Measurements from ENCODE around the gene LAGE3. TPM values are rescaled to one million over a fixed set of nuclear protein-coding genes. Genes with fewer than 3 reads are reported as not detected.

LAGE3 gene
- total RNA-seq, 1 donor from 2014 or later: 8.8 TPM

GRCh38 chrX:154448484-154448883 is 30.6 kb downstream of the LAGE3 start:
- no peak for DNase-seq
- no peak for TF ChIP-seq CTCF (IDR thresholded peaks at IDR 0.05; ENCODE audit: partially characterized antibody, unreplicated experiment)
- Mint-ChIP-seq H3K27me3 (ENCODE audit: unreplicated experiment) (no peaks in the 10 kb centered on the region), H3K4me1 (ENCODE audit: low read depth, unreplicated experiment) (no peaks in the 10 kb centered on the region), H3K27ac (ENCODE audit: unreplicated experiment) (no peak overlapping the region), H3K9me3 (ENCODE audit: unreplicated experiment) (no peaks in the 10 kb centered on the region), H3K4me3 (ENCODE audit: unreplicated experiment) (no peak overlapping the region), H3K36me3 (ENCODE audit: unreplicated experiment) (no peaks in the 10 kb centered on the region)

GRCh38 chrX:154446430-154446829 is 32.7 kb downstream of the LAGE3 start:
- no peaks in the 10 kb centered on the region for H3K9me3 Mint-ChIP-seq (ENCODE audit: unreplicated experiment)
- no peaks in the 10 kb centered on the region for H3K27me3 Mint-ChIP-seq (ENCODE audit: unreplicated experiment)
- no peak for TF ChIP-seq CTCF (IDR thresholded peaks at IDR 0.05; ENCODE audit: partially characterized antibody, unreplicated experiment)
- H3K36me3 Mint-ChIP-seq (ENCODE audit: unreplicated experiment): no peaks in the 10 kb centered on the region
- H3K27ac Mint-ChIP-seq (ENCODE audit: unreplicated experiment): no peak overlapping the region
- no peak for DNase-seq
- H3K4me3 Mint-ChIP-seq (ENCODE audit: unreplicated experiment): peak overlapping the region; percentile 30
- H3K4me1 Mint-ChIP-seq (ENCODE audit: low read depth, unreplicated experiment): no peaks in the 10 kb centered on the region

- Mint-ChIP-seq H3K27ac (ENCODE audit: unreplicated experiment) (no peak overlapping the region), H3K27me3 (ENCODE audit: unreplicated experiment) (no peaks in the 10 kb centered on the region), H3K4me1 (ENCODE audit: low read depth, unreplicated experiment) (no peaks in the 10 kb centered on the region), H3K9me3 (ENCODE audit: unreplicated experiment) (no peaks in the 10 kb centered on the region), H3K4me3 (ENCODE audit: unreplicated experiment) (peak overlapping the region; percentile 30), H3K36me3 (ENCODE audit: unreplicated experiment) (no peaks in the 10 kb centered on the region)
- TF ChIP-seq CTCF (IDR thresholded peaks at IDR 0.05; ENCODE audit: partially characterized antibody, unreplicated experiment): no peak
- DNase-seq: no peak
Measured at GRCh38 chrX:154445776-154446175, 33.3 kb downstream of the LAGE3 start.

- no peaks in the 10 kb centered on the region for H3K27me3 Mint-ChIP-seq (ENCODE audit: unreplicated experiment)
- H3K4me1 Mint-ChIP-seq (ENCODE audit: low read depth, unreplicated experiment): no peaks in the 10 kb centered on the region
- DNase-seq: no peak
- no peaks in the 10 kb centered on the region for H3K36me3 Mint-ChIP-seq (ENCODE audit: unreplicated experiment)
- H3K4me3 Mint-ChIP-seq (ENCODE audit: unreplicated experiment): peak overlapping the region; percentile 65
- H3K27ac Mint-ChIP-seq (ENCODE audit: unreplicated experiment): no peak overlapping the region
- TF ChIP-seq CTCF (IDR thresholded peaks at IDR 0.05; ENCODE audit: partially characterized antibody, unreplicated experiment): no peak
- H3K9me3 Mint-ChIP-seq (ENCODE audit: unreplicated experiment): no peaks in the 10 kb centered on the region
Measured at GRCh38 chrX:154444755-154445246, 34.3 kb downstream of the LAGE3 start.

GRCh38 chrX:154443992-154444754 is 34.9 kb downstream of the LAGE3 start, which contains the start of gene FAM50A:
Gene FAM50A (plus strand): TSS chrX:154444141. CDS start chrX:154444236, 95 bp downstream.
- peak; percentile 81 for DNase-seq
- peak within 1 kb of the TSS; percentile 84 for H3K27ac Mint-ChIP-seq (ENCODE audit: unreplicated experiment)
- TF ChIP-seq CTCF (IDR thresholded peaks at IDR 0.05; ENCODE audit: partially characterized antibody, unreplicated experiment): no peak
- H3K9me3 Mint-ChIP-seq (ENCODE audit: unreplicated experiment): no peaks in the 10 kb centered on the region
- peak within 1 kb of the TSS; percentile 80 for H3K4me3 Mint-ChIP-seq (ENCODE audit: unreplicated experiment)
- no peaks in the 10 kb centered on the region for H3K27me3 Mint-ChIP-seq (ENCODE audit: unreplicated experiment)
- H3K36me3 Mint-ChIP-seq (ENCODE audit: unreplicated experiment): no peaks in the 10 kb centered on the region
- no peaks in the 10 kb centered on the region for H3K4me1 Mint-ChIP-seq (ENCODE audit: low read depth, unreplicated experiment)

Data from glutamatergic neuron (in vitro differentiated cells).